HG03520 (cell line): ENCODE data around the gene GALNT2.

Source experiments
- ATAC-seq: cut with Tn5 transposase; IDR thresholded peaks from one replicate; pipeline ENCODE4 v1.9.1; 2021; ENCODE audit warnings: mild to moderate bottlenecking, moderate library complexity; ENCODE audit not compliant: unreplicated experiment

The GALNT2 gene

GRCh38 chr1:230109066-230109465, 42.0 kb downstream of the GALNT2 start:
- no peak for ATAC-seq

- peak; percentile 85 for ATAC-seq
Measured at GRCh38 chr1:230109895-230110667, 43.0 kb downstream of the GALNT2 start.

- ATAC-seq, result no peak
Measured at GRCh38 chr1:230110971-230111370, 43.9 kb downstream of the GALNT2 start.

- ATAC-seq, result no peak
Measured at GRCh38 chr1:230112131-230112701, 45.2 kb downstream of the GALNT2 start.

GRCh38 chr1:230112782-230113181, 45.7 kb downstream of the GALNT2 start:
- ATAC-seq, result no peak

- ATAC-seq, result no peak
Measured at GRCh38 chr1:230113235-230113592, 46.2 kb downstream of the GALNT2 start.

- ATAC-seq, result no peak
Measured at GRCh38 chr1:230113593-230114236, 46.7 kb downstream of the GALNT2 start.

GRCh38 chr1:230114237-230114651, 47.2 kb downstream of the GALNT2 start:
- no peak for ATAC-seq

GRCh38 chr1:230117694-230118093, 50.7 kb downstream of the GALNT2 start:
- ATAC-seq, result no peak

GRCh38 chr1:230119340-230119739, 52.3 kb downstream of the GALNT2 start:
- no peak for ATAC-seq

- no peak for ATAC-seq
Measured at GRCh38 chr1:230120289-230120920, 53.4 kb downstream of the GALNT2 start.

GRCh38 chr1:230120921-230121381, 53.9 kb downstream of the GALNT2 start:
- ATAC-seq, result no peak

- ATAC-seq, result no peak
Measured at GRCh38 chr1:230121950-230122349, 54.9 kb downstream of the GALNT2 start.

GRCh38 chr1:230122366-230123279, 55.6 kb downstream of the GALNT2 start:
- ATAC-seq, result peak; percentile 1

- ATAC-seq, result peak; percentile 95
Measured at GRCh38 chr1:230123280-230124185, 56.5 kb downstream of the GALNT2 start.

- no peak for ATAC-seq
Measured at GRCh38 chr1:230124186-230125128, 57.4 kb downstream of the GALNT2 start.

GRCh38 chr1:230125141-230125540, 58.1 kb downstream of the GALNT2 start:
- ATAC-seq, result no peak
